Osteoblast (primary cell): Measurements from ENCODE around the gene CST9. TPM values are rescaled to one million over a fixed set of nuclear protein-coding genes. Genes with fewer than 3 reads are reported as not detected.
"Not testable (repeated sequence)": the region's sequence is repeated elsewhere in the genome, so short reads cannot be mapped to it uniquely, and the experiment has no call there.

ENCODE experiments used
- DNase-seq: peaks from one replicate; pipeline ENCODE4 v3.0.0; 2011; ENCODE audit warnings: low spot score, mixed read lengths; ENCODE audit not compliant: insufficient read length; ENCODE audit errors: missing footprints
- H2AFZ ChIP-seq: 2 replicates; pipeline ENCODE4 v1.6.0; 2011; ENCODE audit warnings: mild to moderate bottlenecking, low read length
- H3K27ac ChIP-seq: 2 replicates; pipeline ENCODE4 v1.5.1; 2011; ENCODE audit warnings: mild to moderate bottlenecking, low read depth, low read length, moderate library complexity
- H3K27me3 ChIP-seq: 2 replicates; pipeline ENCODE4 v1.6.0; 2012; ENCODE audit warnings: mild to moderate bottlenecking, control low read depth, inconsistent platforms, low read length, moderate library complexity; ENCODE audit not compliant: insufficient read depth
- H3K36me3 ChIP-seq: 2 replicates; pipeline ENCODE4 v1.5.1; 2011; ENCODE audit warnings: mild to moderate bottlenecking, low read length, control low read depth, moderate library complexity; ENCODE audit not compliant: insufficient read depth
- H3K4me1 ChIP-seq: 2 replicates; pipeline ENCODE4 v1.5.1; 2011; ENCODE audit warnings: mild to moderate bottlenecking, low read length, control low read depth, moderate library complexity; ENCODE audit not compliant: insufficient read depth
- H3K4me2 ChIP-seq: 2 replicates; pipeline ENCODE4 v1.6.0; 2011; ENCODE audit warnings: mild to moderate bottlenecking, low read length; ENCODE audit not compliant: insufficient read depth
- H3K4me3 ChIP-seq: fragments of 200-600 bp; sonication (generic); 3 replicates; pipeline ENCODE4 v1.5.1; 2012; ENCODE audit warnings: mild to moderate bottlenecking, low read length, inconsistent platforms; ENCODE audit not compliant: insufficient read depth
- H3K79me2 ChIP-seq: 2 replicates; pipeline ENCODE4 v1.6.0; 2012; ENCODE audit warnings: mild to moderate bottlenecking, low read length, control low read depth, inconsistent platforms; ENCODE audit not compliant: insufficient read depth
- H3K9me3 ChIP-seq: 2 replicates; pipeline ENCODE4 v1.5.1; 2011; ENCODE audit warnings: low read depth, low read length, control low read depth
- H4K20me1 ChIP-seq: 2 replicates; pipeline ENCODE4 v1.6.0; 2012; ENCODE audit warnings: mild to moderate bottlenecking, low read length, control low read depth; ENCODE audit not compliant: insufficient read depth
- total RNA-seq: library from RNA; depleted of rRNA; stranded (reverse); fragments of >200 nt; gene quantifications from 2 replicates; pipeline ENCODE4 v1.2.3, GENCODE V29; 2012
- TF ChIP-seq, protein P1 (sequence below): IDR thresholded peaks from 2 replicates; pipeline ENCODE4 v1.5.1; 2011; ENCODE audit warnings: mild to moderate bottlenecking, low read depth, low read length, moderate library complexity; ENCODE audit errors: extremely low read depth

Gene CST9
- total RNA-seq, 1 donor: not detected

- peak within 1 kb of the TSS; percentile 93 for H3K4me2 ChIP-seq
- TF ChIP-seq, protein P1, sequence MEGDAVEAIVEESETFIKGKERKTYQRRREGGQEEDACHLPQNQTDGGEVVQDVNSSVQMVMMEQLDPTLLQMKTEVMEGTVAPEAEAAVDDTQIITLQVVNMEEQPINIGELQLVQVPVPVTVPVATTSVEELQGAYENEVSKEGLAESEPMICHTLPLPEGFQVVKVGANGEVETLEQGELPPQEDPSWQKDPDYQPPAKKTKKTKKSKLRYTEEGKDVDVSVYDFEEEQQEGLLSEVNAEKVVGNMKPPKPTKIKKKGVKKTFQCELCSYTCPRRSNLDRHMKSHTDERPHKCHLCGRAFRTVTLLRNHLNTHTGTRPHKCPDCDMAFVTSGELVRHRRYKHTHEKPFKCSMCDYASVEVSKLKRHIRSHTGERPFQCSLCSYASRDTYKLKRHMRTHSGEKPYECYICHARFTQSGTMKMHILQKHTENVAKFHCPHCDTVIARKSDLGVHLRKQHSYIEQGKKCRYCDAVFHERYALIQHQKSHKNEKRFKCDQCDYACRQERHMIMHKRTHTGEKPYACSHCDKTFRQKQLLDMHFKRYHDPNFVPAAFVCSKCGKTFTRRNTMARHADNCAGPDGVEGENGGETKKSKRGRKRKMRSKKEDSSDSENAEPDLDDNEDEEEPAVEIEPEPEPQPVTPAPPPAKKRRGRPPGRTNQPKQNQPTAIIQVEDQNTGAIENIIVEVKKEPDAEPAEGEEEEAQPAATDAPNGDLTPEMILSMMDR: no peak
- peak within 1 kb of the TSS; percentile 90 for H3K4me3 ChIP-seq
- H3K79me2 ChIP-seq: peaks cover 26% of the 10 kb centered on the region
- no peaks in the 10 kb centered on the region for H3K27me3 ChIP-seq
- H2AFZ ChIP-seq: peak within 1 kb of the TSS; percentile 85
- H3K36me3 ChIP-seq: peaks cover 20% of the 10 kb centered on the region
- H3K27ac ChIP-seq: peak within 1 kb of the TSS; percentile 73
- H3K9me3 ChIP-seq: no peaks in the 10 kb centered on the region
- peak; percentile 98 for DNase-seq
- peaks cover 22% of the 10 kb centered on the region for H3K4me1 ChIP-seq
- H4K20me1 ChIP-seq: peaks cover 24% of the 10 kb centered on the region
Observed at GRCh38 chr20:23637282-23638221, 31.8 kb upstream of the CST9 start, which contains the start of gene CST3. CST3 (minus strand) TSS chr20:23637955; CDS start chr20:23637862, 93 bp downstream.

DNA sequence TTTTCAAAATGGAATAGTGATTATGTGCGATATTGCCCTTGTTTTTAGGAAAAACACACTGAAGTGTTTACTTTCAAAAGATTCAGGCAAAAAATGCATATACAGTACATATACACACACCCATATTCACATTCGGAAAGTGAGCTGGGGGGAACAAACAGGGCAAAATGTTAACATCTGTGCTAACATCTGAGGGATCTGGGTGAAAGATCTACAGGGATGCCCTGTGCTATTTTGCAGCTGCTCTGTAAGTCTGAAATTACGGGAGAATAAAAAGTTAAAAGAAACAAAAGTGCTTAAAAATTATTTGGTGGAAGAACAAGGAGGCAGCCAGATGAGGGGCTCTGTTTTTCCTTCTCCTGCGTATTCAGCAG is 31.2 kb upstream of the CST9 start:
- H2AFZ ChIP-seq: peak overlapping the region; percentile 85
- peaks cover 20% of the 10 kb centered on the region for H3K36me3 ChIP-seq
- peak; percentile 84 for DNase-seq
- H4K20me1 ChIP-seq: peaks cover 24% of the 10 kb centered on the region
- H3K4me1 ChIP-seq: peaks cover 16% of the 10 kb centered on the region
- H3K4me2 ChIP-seq: peak overlapping the region; percentile 93
- H3K9me3 ChIP-seq: no peaks in the 10 kb centered on the region
- peaks cover 26% of the 10 kb centered on the region for H3K79me2 ChIP-seq
- peak overlapping the region; percentile 73 for H3K27ac ChIP-seq
- peak overlapping the region; percentile 90 for H3K4me3 ChIP-seq
- H3K27me3 ChIP-seq: no peaks in the 10 kb centered on the region
- TF ChIP-seq, protein P1: no peak

DNA sequence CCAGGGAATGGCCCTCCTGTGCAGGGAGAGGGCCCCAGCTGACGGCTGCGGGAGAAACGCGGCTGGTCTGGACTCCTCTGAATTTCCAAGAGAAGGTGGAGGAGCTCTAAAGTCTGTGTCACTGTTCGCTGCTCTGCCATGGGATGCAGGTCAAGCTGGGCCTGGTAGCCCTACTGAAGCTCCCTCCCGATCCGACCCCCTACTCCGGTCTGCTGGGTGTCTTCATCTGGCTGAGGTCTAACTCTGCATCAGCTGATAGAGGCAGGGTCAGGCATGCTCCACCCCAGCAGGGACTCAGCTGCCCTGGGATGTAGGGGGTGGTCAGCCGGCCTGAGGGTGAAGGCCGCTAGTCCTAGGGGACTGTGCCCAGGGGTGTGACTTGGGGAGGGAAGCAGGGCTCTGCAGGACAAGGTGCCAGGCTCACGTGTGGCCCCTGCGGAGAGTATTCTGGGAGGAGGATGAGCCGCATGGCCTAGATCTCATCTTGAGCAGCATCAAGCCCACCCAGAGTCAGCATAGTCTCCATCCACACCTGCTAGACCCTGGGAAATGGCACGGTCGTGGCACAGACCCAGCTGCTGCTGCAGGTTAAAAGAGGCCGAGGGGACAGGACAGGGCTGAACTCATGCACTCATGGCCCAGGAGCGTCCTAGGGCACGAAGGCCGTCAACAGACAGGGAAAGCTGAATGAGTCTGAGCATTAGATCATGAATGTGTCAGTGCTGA is 30.6 kb upstream of the CST9 start:
- peaks cover 20% of the 10 kb centered on the region for H3K36me3 ChIP-seq
- no peak for DNase-seq
- H2AFZ ChIP-seq: peak overlapping the region; percentile 85
- H3K4me3 ChIP-seq: peak overlapping the region; percentile 90
- no peaks in the 10 kb centered on the region for H3K27me3 ChIP-seq
- H3K4me1 ChIP-seq: peaks cover 13% of the 10 kb centered on the region
- peaks cover 24% of the 10 kb centered on the region for H4K20me1 ChIP-seq
- TF ChIP-seq, protein P1: no peak
- H3K79me2 ChIP-seq: peaks cover 26% of the 10 kb centered on the region
- H3K4me2 ChIP-seq: peak overlapping the region; percentile 93
- H3K27ac ChIP-seq: peak overlapping the region; percentile 73
- no peaks in the 10 kb centered on the region for H3K9me3 ChIP-seq

- not testable (repeated sequence) for H3K27ac ChIP-seq, H3K4me3 ChIP-seq, H2AFZ ChIP-seq, H3K9me3 ChIP-seq, H3K27me3 ChIP-seq, DNase-seq
- Histone ChIP-seq H3K36me3 (peaks cover 20% of the 10 kb centered on the region), H4K20me1 (peaks cover 24% of the 10 kb centered on the region), H3K4me2 (peak overlapping the region; percentile 93), H3K4me1 (peaks cover 13% of the 10 kb centered on the region), H3K79me2 (peaks cover 26% of the 10 kb centered on the region)
Observed at GRCh38 chr20:23635768-23636090, 30.0 kb upstream of the CST9 start.
